Measurements from ENCODE around the gene ACTR1A. TPM values are rescaled to one million over a fixed set of nuclear protein-coding genes. Genes with fewer than 3 reads are reported as not detected.

Gene ACTR1A
- total and polyA plus RNA-seq, 9 of the 15 experiments (the other 6 are each of a cell fraction or from before 2014, with no cell fraction given), result 36.3 to 77.2 (median 49.6) TPM

GRCh38 chr10:102457591-102458150, 44.8 kb downstream of the ACTR1A start (continued):
- TF ChIP-seq ZMIZ1 (IDR thresholded peaks at IDR 0.05; ENCODE audit: low read depth in 2 of 2, low read length in 2 of 2) (no peak), U2AF1 (optimal IDR thresholded peaks at IDR 0.05; ENCODE audit: low read depth, low read length) (no peak), CCNT2 (IDR thresholded peaks at IDR 0.05; ENCODE audit: borderline replicate concordance, extremely low read depth, insufficient read length, low read depth, low read length) (no peak), ZNF121 (CRISPR knock-in tag; conservative IDR thresholded peaks at IDR 0.05) (no peak)

- H3K9ac ChIP-seq (ENCODE audit: insufficient read depth in 1 of 2, low read depth in 2 of 2, low read length in 2 of 2), result peak overlapping the region; percentile 59 to 68; a peak in 3 of 4 replicates
- H3K9me1 ChIP-seq (ENCODE audit: control insufficient read depth, insufficient read depth, low read length), result no peaks in the 10 kb centered on the region
- WGBS (ENCODE audit: insufficient coverage, low coverage, missing lambda C conversion rate), result 19% methylated on average over 7 of the region's 7 CpGs
- peaks cover 27 to 41% of the 10 kb centered on the region in 2 experiments for H3K4me1 ChIP-seq (replicated peaks in 1 of 2; ENCODE audit: control insufficient read depth in 2 of 2, insufficient read depth in 2 of 2, low read length in 2 of 2)
- ChIA-PET CTCF (ENCODE audit: low intra/inter-chr PET ratio) (no interaction called here), POLR2A (interaction anchor here (0.8 to 2.6 kb wide), 2 partner anchors 15 to 20 kb away, joined by 3 to 13 read pairs; no protein-coding TSS in a partner anchor)
- peak in 2 of 4 experiments; percentile 31 to 78 for DNase-seq (ENCODE audit: extremely low read depth in 1 of 4, low spot score in 3 of 4)
- no peaks in the 10 kb centered on the region for H3K9me3 ChIP-seq (replicated peaks; ENCODE audit: control insufficient read depth, insufficient read depth, low read depth, low read length)
- H3K36me3 ChIP-seq (ENCODE audit: control insufficient read depth, insufficient read depth, low read length), result peaks cover 44% of the 10 kb centered on the region; the same call in 2 of the 3 replicates
- no peak overlapping the region for H3K4me3 ChIP-seq
- intact Hi-C loops (cut with micrococcal nuclease) (no loop called here), in situ Hi-C loops (cut with MboI) (no loop called here)
- BruUV-seq (replicated peaks), result TSS peak; percentile 19
- FAIRE-seq, result peak; percentile 78
- H2AFZ ChIP-seq (ENCODE audit: low read depth, low read length), result no peak overlapping the region
- ATAC-seq, result peak; percentile 80
- no peaks in the 10 kb centered on the region for H4K20me1 ChIP-seq (replicated peaks; ENCODE audit: control insufficient read depth, insufficient read depth, low read length)
- H3K79me2 ChIP-seq (ENCODE audit: control insufficient read depth, insufficient read depth, low read length), result peaks cover 30% of the 10 kb centered on the region
- H3K4me2 ChIP-seq (ENCODE audit: insufficient read depth, low read length), result peak overlapping the region; percentile 24; the same call in 1 of the 2 replicates
- no peaks in the 10 kb centered on the region for H3K27me3 ChIP-seq (ENCODE audit: control insufficient read depth in 2 of 2, insufficient read depth in 2 of 2, low read length in 2 of 2)
- H3K27ac ChIP-seq (ENCODE audit: extremely low read depth, low read depth, low read length), result peak overlapping the region; percentile 92
- TF ChIP-seq RCOR1 (IDR thresholded peaks at IDR 0.05; ENCODE audit: borderline replicate concordance in 1 of 2, low read depth in 2 of 2, low read length in 2 of 2) (peak in 1 of 2 experiments; percentile 89; a peak in 2 of 4 replicates), ZBTB2 (IDR thresholded peaks at IDR 0.05) (peak; percentile 33; the same call in 1 of the 2 replicates), ZNF184 (CRISPR knock-in tag; IDR thresholded peaks at IDR 0.05) (no peak), FOXP1 (CRISPR knock-in tag; IDR thresholded peaks at IDR 0.05) (no peak), NFE2 (IDR thresholded peaks at IDR 0.05; ENCODE audit: low read depth) (peak; percentile 54), ZMIZ1 (IDR thresholded peaks at IDR 0.05; ENCODE audit: low read depth in 2 of 2, low read length in 2 of 2) (no peak), CBX3 (IDR thresholded peaks at IDR 0.05; ENCODE audit: borderline replicate concordance in 1 of 2, low read length in 2 of 2) (no peak)
Measured at GRCh38 chr10:102455893-102456471, 46.5 kb downstream of the ACTR1A start.
